HG03159 (cell line): ENCODE measurements around the gene MARS1.
"Not testable (repeated sequence)": the region's sequence is repeated elsewhere in the genome, so short reads cannot be mapped to it uniquely, and the experiment has no call there.

ENCODE experiments used
- ATAC-seq: cut with Tn5 transposase; IDR thresholded peaks from one replicate; pipeline ENCODE4 v1.9.1; 2021; ENCODE audit warnings: mild to moderate bottlenecking, moderate library complexity; ENCODE audit not compliant: unreplicated experiment

MARS1 gene

DNA sequence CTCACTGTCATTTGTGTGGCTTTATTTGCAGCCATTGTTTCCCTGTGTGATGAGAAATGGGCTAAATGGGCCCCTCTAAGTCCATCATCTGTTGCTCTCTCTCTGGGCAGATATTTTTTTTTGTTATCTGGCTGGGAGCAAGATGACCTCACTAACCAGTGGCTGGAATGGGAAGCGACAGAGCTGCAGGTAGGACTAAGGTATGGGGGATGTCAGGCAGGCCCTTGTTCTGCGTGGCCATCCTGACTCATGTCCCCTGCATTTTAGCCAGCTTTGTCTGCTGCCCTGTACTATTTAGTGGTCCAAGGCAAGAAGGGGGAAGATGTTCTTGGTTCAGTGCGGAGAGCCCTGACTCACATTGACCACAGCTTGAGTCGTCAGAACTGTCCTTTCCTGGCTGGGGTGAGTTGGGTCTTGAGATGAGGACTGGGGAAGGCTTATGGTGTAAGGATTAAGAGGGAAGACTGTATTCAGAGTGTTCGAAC, 1.3 kb downstream of the MARS1 start:
- no peak for ATAC-seq

DNA sequence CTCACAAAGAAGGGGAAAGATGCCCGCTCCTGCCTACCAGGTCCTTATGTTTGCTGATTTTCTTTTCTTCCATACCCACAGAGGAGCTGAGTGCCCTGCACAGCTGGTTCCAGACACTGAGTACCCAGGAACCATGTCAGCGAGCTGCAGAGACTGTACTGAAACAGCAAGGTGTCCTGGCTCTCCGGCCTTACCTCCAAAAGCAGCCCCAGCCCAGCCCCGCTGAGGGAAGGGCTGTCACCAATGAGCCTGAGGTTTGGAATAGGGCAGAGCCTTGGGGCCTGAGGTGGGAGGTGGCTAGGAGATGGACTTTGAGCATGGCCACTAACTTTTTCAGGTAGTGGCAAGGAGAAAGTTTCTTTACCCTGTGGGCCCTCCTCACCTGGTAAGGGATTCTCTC, 2.3 kb downstream of the MARS1 start:
- ATAC-seq = no peak

DNA sequence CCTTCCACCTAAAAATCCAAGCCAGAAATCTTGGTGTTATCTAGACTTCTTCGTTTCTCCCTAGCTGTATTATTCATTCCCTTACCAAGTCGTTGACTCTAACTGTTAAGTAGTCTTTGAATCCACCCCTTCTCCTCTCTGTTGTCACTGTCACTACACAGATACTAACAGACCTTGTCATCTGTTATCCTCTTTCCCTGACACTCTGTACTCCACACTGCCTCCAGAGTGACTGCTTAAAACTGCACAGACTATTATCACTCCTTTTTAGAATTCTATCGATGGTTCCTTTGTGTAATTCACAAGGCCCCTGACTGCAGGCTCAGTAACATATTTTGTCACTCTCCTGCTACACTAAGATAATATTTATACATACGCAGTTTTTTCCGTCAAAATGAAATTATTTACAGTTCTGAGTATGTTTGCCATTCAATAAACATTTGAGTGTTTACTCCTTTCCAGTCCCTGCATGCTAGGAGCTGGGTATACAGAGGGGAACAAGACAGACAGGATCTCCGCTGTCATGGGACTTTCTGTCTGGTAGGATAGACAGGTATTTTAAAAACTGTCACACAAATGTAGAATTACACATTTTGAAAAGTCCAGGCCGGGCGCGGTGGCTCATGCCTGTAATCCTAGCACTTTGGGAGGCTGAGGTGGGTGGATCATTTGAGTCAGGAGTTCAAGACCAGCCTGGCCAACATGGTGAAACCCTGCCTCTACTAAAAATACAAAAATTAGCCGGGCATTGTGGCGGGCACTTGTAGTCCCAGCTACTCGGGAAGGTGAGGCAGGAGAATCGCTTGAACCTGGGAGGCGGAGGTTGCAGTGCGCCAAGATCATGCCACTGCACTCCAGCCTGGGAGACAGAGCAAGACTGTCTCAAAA, 3.8 kb downstream of the MARS1 start:
- no peak for ATAC-seq

DNA sequence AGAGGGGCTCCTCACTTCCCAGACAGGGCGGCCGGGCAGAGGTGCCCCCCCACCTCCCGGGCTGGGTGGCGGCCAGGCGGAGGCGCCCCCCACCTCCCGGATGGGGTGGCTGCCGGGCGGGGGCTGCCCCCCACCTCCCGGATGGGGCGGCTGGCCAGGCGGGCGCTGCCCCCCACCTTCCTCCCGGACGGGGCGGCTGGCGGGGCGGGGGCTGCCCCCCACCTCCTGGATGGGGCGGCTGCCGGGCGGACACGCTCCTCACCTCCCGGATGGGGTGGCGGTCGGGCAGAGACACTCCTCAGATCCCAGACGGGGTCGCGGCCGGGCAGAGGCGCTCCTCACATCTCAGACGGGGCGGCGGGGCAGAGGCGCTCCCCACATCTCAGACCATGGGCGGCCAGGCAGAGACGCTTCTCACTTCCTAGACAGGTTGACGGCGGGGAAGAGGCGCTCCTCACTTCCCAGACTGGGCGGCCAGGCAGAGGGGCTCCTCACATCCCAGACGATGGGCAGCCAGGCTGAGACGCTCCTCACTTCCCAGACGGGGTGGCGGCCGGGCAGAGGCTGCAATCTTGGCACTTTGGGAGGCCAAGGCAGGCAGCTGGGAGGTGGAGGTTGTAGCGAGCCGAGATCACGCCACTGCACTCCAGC, 7.3 kb downstream of the MARS1 start:
- not testable (repeated sequence) for ATAC-seq

DNA sequence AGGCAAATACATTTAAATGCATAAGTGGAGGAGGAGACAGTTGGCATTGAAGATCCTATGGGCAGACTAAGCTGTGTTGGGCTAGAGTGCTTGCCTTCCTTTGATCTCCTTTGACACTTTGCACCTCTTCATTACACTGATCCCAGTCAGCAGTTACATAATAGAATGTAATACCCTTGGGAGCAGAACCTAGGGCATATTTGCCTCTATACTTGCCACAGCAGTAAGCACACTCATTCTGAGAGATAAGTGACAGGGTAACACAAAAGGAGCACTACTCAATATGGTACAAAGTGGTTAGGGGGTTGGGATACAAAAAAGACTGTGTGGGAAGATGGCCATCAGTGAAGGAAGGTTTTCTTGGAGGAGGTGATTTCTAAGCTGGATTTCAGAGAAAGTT, 9.0 kb downstream of the MARS1 start:
- ATAC-seq = no peak

DNA sequence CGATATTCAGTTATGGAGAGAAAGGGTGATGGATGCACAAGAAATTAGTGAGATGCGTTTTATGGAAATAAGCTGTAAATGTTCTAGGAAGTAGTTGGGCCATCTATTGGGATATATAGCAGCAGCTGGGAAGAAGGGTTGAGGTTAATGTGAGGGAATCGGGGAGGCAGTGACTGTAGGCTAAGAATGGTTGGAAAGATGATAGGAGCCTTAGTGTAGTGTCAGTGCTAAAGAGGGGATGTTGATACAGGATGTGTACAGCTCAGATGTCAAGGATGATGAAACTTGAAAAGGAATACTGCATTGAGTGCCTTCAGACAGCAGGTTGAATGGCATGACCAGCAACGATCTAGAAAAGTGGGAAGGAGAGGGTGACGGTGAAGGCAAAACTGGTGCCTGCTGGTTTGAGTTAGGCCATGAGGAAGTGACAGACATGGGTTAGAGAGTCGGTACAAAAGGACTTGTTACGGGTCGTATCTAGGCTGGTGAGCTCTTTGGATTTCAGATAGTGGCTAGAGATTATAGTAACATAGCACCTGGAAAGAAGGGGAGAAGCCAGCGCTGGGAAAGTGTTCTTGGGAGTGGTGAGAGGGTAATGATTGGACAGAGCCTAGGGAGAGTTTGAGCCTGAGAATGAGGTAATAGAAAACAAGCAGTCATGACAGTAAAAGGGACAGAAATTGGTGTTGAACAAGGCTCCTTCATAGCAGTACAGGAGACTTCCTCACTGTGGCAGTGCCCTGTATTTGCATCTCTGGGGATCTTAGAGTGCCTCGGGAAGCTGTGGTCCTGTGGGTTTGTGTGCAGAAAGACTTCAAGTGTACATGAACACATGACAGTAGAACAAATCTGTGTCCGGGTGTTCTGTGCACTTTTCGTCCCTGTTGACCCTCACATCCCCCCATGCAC, 9.6 kb downstream of the MARS1 start:
- ATAC-seq = no peak

DNA sequence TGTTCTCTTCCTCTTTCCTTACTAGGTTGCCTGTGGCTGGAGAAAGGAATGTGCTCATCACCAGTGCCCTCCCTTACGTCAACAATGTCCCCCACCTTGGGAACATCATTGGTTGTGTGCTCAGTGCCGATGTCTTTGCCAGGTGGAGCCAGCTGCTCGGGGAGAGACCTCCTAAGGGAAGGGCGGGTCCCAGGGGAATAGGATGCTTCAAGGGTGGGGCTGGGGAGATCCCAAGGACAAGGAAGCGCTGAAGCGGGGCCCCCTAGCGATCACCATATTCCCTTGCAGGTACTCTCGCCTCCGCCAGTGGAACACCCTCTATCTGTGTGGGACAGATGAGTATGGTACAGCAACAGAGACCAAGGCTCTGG, 10.2 kb downstream of the MARS1 start:
- ATAC-seq = no peak

DNA sequence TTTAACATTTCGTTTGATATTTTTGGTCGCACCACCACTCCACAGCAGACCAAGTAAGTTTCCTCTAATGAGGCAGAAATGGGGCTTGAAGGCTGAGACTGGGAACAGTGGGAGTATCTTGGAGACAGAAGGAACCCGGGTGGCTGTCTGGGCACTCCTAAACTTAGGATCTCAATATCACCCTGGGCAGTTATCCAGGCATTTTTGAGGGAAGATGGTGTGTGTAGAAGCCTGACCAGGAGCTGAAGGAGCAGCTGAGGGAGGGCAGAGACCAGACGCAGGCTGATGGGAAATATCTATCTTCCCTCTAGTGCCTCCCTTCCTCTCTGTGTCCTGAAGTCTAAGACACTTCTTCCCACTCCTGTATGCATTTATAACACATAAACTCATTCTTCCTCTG, 10.7 kb downstream of the MARS1 start:
- no peak for ATAC-seq

DNA sequence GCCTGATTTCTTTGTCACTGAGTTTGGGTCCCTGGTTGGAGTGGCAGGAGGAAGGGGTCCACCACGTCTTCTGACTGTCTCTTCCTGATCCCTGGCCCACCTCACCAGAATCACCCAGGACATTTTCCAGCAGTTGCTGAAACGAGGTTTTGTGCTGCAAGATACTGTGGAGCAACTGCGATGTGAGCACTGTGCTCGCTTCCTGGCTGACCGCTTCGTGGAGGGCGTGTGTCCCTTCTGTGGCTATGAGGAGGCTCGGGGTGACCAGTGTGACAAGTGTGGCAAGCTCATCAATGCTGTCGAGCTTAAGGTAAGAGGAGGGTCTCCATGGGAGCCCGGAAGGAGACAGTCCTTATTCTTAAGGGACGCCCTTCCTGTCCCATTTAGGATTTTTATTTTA, 12.3 kb downstream of the MARS1 start:
- no peak for ATAC-seq

DNA sequence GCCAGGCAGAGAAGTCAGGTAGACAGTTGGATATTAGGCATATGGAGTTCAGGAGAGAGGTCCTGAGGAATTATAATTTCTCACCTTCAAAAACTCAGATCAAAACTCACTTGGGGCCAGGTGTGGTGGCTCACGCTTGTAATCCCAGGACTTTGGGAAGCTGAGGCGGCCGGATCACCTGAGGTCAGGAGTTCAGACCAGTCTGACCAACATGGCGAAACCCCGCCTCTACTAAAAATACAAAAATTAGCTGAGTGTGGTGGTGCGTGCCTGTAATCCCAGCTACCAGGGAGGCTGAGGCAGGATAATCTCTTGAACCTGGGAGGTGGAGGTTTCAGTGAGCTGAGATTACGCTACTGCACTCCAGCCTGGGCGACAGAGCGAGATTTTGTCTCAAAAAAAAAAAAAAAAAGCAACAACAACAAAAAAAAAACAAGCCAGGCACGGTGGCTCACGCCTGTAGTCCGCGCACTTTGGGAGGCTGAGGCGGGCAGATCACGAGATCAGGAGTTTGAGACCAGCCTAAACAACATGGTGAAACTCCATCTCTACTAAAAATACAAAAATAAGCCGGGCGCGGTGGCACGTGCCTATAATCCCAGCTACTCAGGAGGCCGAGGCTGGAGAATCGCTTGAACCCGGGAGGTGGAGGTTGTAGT, 14.6 kb downstream of the MARS1 start:
- not testable (repeated sequence) for ATAC-seq

DNA sequence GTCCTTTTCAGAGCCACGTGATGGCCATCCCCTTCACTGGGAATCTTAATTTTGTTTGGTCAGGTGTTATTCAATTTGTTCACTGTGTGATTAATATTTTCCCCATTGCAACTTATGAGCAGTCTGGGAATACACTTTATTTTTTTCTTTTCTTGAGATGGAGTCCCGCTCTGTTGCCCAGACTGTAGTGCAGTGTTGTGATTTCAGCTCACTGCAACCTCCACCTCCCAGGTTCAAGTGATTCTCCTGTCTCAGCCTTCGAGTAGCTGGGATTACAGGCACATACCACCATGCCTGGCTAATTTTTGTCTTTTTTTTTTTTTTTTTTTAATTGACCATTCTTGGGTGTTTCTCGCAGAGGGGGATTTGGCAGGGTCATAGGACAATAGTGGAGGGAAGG, 18.7 kb downstream of the MARS1 start:
- ATAC-seq = not testable (repeated sequence)

DNA sequence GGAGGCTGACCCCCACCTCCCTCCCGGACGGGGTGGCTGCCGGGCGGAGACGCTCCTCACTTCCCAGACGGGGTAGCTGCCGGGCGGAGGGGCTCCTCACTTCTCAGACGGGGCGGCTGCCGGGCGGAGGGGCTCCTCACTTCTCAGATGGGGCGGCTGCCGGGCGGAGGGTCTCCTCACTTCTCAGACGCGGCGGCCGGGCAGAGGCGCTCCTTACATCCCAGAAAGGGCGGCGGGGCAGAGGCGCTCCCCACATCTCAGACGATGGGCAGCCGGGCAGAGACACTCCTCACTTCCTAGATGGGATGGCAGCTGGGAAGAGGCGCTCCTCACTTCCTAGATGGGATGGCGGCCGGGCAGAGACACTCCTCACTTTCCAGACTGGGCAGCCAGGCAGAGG, 19.9 kb downstream of the MARS1 start:
- ATAC-seq = not testable (repeated sequence)

DNA sequence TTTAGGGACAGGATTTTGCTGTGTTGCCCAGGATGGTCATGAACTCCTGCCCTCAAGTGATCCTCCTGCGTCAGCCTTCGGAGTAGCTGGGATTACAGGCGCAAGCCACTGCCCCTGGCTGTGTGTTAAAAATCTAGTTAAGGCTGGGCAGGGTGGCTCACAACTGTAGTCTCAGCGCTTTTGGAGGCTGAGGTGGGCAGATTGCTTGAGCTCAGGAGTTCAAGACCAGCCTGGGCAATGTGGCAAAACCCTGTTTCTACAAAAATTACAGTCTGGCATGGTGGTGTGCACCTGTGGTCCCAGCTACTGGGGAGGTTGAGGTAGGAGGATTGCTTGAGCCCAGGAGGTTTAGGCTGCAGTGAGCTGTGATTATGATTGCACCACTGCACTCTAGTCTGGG, 23.3 kb downstream of the MARS1 start:
- ATAC-seq = no peak

DNA sequence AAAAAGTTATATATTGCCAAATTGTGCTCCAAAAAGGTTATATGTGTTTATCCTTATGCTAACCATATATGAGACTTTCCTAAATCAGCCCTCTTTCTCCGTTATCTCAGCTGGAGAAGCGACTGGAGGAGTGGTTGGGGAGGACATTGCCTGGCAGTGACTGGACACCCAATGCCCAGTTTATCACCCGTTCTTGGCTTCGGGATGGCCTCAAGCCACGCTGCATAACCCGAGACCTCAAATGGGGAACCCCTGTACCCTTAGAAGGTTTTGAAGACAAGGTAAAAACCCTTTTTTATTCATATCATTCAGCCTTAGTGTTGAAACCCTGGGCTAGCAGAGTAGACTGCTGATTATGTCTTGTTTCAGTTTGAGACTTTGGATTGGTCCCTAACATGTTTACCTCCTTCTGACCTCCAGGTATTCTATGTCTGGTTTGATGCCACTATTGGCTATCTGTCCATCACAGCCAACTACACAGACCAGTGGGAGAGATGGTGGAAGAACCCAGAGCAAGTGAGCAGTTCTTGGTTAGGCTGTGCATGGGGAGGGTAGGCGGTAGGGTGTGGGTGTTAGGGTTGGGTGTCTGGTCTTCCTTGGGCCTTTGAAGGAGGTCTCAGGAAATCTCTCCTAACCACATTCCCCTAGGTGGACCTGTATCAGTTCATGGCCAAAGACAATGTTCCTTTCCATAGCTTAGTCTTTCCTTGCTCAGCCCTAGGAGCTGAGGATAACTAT, 23.9 kb downstream of the MARS1 start:
- ATAC-seq = no peak

DNA sequence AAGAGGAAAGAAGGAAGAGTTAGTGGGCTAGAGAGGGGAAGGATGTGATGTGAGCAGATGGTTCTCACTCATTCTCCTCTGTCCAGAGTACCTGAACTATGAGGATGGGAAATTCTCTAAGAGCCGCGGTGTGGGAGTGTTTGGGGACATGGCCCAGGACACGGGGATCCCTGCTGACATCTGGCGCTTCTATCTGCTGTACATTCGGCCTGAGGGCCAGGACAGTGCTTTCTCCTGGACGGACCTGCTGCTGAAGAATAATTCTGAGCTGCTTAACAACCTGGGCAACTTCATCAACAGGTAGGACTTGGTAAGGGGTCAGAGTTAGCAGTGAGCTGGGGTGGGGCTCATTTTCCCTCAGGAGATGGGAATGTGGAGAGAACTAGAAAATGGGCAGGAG, 24.8 kb downstream of the MARS1 start:
- no peak for ATAC-seq

DNA sequence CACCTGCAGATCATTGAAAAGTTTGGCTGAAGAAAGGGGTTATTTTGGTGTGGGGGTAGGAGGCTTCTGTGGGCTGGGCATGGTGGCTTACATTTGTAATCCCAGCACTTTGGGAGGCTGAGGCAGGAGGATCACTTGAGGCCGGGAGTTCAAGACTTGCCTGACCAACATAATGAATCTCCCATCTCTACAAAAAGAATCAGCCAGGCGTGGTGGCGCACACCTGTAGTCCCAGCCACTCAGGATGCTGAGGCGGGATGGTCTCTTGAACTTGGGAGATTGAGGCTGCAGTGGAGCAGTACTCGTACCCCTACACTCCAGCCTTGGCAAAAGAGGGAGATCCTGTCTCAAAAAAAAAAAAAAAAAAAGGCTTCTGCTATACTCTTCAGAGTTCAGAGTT, 25.4 kb downstream of the MARS1 start:
- ATAC-seq = no peak

DNA sequence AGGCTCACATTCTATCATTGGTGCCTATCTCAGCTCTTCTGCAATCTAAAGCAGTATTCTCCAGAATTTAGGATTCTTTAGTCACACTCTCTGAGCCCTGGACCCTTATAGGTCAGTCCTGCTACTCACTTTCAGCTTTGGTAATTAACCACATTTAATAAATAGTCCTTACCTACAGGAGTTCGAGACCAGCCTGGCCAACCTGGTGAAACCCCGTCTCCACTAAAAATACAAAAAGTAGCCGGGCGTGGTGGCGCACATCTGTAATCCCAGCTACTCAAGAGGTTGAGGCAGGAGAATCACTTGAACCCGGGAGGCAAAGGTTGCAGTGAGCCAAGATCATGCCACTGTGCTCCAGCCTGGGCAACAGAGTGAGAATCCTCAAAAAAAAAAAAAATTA, 25.8 kb downstream of the MARS1 start:
- ATAC-seq = not testable (repeated sequence)

DNA sequence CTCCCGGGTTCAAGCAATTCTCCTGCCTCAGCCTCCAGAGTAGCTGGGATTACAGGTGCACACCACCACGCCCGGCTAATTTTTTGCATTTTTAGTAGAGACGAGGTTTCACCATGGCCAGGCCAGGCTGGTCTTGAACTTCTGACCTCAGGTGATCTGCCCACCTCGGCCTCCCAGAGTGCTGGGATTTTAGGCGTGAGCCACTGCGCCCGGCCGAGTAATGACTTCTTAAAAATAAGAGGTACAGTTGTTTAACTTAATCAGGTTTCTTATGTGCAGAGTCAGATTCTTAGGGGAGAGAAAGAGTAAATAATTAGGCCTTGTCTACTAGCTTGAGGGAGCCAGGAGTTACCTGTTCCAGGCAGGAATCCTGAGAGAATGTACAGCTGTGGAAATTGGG, 26.4 kb downstream of the MARS1 start:
- ATAC-seq = not testable (repeated sequence)

DNA sequence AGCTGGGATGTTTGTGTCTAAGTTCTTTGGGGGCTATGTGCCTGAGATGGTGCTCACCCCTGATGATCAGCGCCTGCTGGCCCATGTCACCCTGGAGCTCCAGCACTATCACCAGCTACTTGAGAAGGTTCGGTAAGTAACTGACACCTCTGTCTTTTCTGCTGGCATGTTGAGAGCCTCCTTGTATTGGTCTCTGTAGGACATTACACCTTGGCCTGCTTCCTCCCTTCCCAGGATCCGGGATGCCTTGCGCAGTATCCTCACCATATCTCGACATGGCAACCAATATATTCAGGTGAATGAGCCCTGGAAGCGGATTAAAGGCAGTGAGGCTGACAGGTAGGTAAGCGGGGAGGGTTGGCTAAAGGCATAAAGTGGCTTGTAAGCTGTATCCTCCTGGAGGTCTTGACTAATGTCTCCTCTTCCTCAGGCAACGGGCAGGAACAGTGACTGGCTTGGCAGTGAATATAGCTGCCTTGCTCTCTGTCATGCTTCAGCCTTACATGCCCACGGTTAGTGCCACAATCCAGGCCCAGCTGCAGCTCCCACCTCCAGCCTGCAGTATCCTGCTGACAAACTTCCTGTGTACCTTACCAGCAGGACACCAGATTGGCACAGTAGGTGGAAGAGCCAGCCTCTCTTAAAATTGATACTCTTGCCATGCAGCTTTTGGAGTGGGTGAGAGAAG, 27.0 kb downstream of the MARS1 start:
- ATAC-seq = no peak
